DMS53 treated with DMSO at 0.1 percent for 48 hours (cell line): Measurements from ENCODE around the gene GLRA3.

Source experiments
- DNase-seq: peaks from one replicate; lab custom pipeline; 2025; ENCODE audit not compliant: unreplicated experiment; lab: John Stamatoyannopoulos, UW

Gene GLRA3

DNA sequence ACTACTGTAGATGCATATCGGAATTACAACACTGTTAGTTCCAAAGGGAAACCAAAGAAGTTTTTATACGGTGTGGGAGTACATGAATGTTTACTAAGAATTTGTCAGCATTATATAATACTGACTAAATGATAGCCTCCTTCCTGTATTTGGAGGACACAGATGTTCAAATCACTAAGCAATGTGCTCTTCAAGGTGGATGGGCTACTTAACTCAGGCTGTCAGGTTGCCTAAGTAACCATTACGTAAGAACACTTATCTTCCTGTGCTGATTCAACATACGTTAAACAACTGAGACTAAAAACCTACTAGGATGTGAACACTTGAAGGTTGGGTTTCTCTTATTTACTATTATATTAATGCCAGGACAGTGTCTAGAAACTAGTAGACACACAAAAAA, 224.8 kb downstream of the GLRA3 start:
- peak; percentile 90 for DNase-seq

DNA sequence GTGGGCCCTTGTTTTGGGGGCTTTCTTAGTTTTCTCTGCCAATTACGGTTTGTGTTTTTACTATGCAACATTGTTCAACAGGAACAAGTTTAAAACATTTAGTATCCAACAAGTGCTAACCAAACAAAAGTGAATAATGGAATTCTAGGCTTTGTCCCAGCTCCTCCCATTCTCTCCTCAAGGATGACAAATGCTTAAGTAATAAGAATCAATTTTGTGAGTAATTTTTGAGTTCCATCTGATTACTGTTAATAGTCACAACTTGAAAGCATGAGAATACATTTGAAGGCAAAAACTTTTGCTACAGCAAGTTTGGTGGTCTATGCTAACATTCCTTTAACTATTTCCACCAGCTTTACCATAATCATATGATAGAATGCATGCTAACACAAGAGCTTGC, 228.7 kb downstream of the GLRA3 start:
- DNase-seq, result no peak

GRCh38 chr4:174598800-174599199, 230.2 kb downstream of the GLRA3 start:
- no peak for DNase-seq

GRCh38 chr4:174596513-174596912, 232.5 kb downstream of the GLRA3 start:
- no peak for DNase-seq

DNA sequence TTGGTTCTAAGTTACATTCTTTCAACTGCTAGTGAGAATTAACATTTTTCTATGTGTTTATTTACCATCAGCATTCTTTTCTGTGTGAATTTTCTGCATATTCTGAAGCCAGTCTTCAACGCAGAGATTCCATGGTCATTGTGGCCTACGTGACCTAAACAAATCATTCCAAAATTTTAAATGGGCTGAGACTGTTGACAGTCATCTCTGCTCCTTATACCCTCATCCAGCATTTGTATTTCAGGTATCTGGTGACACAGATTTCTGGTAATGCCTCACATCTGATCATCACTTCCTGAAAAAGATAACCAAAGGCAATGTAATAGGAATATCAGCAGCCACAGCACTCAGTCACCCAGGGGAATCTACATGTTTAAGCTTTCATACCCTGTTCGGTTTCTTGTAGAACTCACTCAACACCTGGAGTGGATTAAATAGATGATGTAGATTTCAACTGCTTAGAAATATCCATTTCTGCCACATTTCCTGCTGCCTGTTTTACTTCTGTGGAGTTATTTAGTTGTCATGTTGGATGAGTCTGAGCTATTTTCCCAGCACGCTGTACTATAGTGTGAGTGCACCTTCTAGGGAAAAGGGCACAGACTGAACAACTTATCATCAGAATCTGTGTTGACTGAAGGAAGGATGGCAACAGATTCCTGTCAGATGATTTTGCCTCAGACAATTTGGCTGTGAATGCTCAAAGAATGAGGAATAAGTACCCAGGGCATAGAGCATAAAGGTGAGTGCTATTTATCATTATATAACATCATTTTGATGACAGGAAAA, 233.7 kb downstream of the GLRA3 start:
- DNase-seq, result no peak

DNA sequence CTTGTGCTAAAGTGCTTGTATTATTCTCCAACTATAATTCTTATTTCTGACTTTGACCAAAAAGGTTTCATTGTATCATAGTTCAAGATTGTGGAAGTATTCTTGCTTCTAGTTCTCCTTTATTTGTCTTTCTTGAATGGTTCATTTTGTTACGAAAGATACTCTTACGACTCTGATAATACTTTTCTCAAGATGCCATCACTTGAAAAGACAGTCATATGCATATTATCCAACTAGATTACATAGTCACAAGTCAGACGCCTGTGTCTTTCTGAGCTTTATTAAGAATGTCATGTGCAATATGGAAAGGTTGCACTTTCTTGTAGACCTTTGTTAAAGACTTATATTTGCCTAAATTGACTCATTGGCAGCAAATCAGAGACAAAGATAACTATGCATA, 235.3 kb downstream of the GLRA3 start:
- DNase-seq, result no peak

DNA sequence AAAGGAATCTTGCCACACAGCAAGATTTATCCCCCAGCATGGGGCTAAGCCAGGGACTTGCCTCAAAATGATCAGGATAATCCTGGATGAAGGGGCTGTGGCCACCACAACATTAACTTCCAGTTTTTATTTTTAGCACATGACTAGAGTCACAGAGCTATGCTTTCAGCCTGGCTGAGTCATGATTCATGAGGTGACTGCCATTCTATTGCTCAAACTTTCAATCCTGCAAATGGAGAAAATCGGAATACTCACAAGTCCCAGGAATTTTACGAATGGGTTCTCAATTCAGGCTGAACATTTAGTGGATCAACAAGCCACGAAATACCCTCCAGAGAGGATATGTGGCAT, 236.1 kb downstream of the GLRA3 start:
- DNase-seq, result no peak

GRCh38 chr4:174592256-174592984, 236.6 kb downstream of the GLRA3 start:
- no peak for DNase-seq

GRCh38 chr4:174591243-174592021, 237.6 kb downstream of the GLRA3 start:
- no peak for DNase-seq

DNA sequence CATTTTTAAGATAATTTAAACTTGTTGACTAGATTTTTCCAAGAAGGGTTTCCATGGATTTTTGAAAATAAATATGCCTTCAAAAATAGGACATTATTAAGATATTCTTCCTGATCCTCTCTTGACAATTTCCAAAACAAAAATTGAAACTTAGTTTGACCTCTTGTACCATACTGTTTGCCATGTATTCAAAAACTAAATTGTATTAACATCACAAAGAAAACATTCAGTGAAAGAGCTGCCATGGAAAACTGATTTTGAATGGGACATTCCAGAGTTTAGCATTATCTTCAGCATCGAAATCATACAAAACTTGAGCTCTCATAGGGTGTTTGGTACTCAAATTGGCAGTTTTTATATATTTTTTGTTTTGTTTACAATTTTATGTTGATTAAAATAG, 238.7 kb downstream of the GLRA3 start:
- no peak for DNase-seq
